Left lung (tissue), 10 donors: ENCODE measurements around the gene VSTM4. TPM values are rescaled to one million over a fixed set of nuclear protein-coding genes. Genes with fewer than 3 reads are reported as not detected.

ENCODE experiments used
- ATAC-seq: fragments of 200-7000 bp; cut with Tn5 transposase; one replicate; pipeline ENCODE4 v1.9.1; 2020; ENCODE audit warnings: moderate library complexity
- DNase-seq, 4 donors: peaks; one replicate each; pipeline ENCODE4 v3.0.0-alpha.2; 2013 to 2020
- H3K27ac ChIP-seq, 2 donors: fragments of 200-600 bp; sonication (generic) in 1 of 2; one replicate each; pipeline versions ENCODE4 v1.5.0 to v1.8.0; 2020 to 2021
- H3K27me3 ChIP-seq, 2 donors: fragments of 200-600 bp; sonication (generic) in 1 of 2; one replicate each; pipeline versions ENCODE4 v1.5.0 to v1.8.0; 2020 to 2021
- H3K36me3 ChIP-seq, 2 donors: fragments of 200-600 bp; sonication (generic) in 1 of 2; one replicate each; pipeline versions ENCODE4 v1.5.0 to v1.8.0; 2020 to 2021
- H3K4me1 ChIP-seq, 2 donors: fragments of 200-600 bp; one replicate each; pipeline ENCODE4 v1.8.0; 2021
- H3K4me3 ChIP-seq, 2 donors: fragments of 200-600 bp; sonication (generic) in 1 of 2; one replicate each; pipeline versions ENCODE4 v1.5.0 to v1.8.0; 2020 to 2021; ENCODE audit warnings: mild to moderate bottlenecking in 1 of 2
- H3K9me3 ChIP-seq, 2 donors: fragments of 200-600 bp; sonication (generic) in 1 of 2; one replicate each; pipeline versions ENCODE4 v1.5.0 to v1.8.0; 2020 to 2021
- CTCF ChIP-seq, 2 donors: fragments of 200-600 bp; sonication (generic) in 1 of 2; IDR thresholded peaks; one replicate each; pipeline versions ENCODE4 v1.5.0 to v1.8.0; 2021; ENCODE audit warnings: antibody characterized with exemption in 2 of 2
- intact Hi-C, 2 donors: fragments of 100-400 bp; cut with DNase I; formaldehyde crosslinking; loops; one replicate each; pipeline versions ENCODE4 v1.11.2 to v1.14.2; 2022
- polyA plus RNA-seq, 6 donors: library from polyadenylated mRNA; unstranded; fragments of 120-200 nt; gene quantifications; one replicate each; pipeline ENCODE4 v1.2.1, GENCODE V29; 2013; ENCODE audit not compliant: insufficient read length in 6 of 6
- total RNA-seq, 2 donors: library from RNA; stranded (reverse); fragmentation: NEBNext Ultra II Directional; extraction: Animal tissue kit (Norgen Biotek cat#: 25700); gene quantifications; one replicate each; pipeline ENCODE4 v1.2.1, GENCODE V29; 2021
- donor health status: DM: no; HTN: yes; CAD: no.
- donor health status: DM: no; HTN: no; CAD: no.

Gene VSTM4
- total and polyA plus RNA-seq, 8 donors = 11.0 to 36.9 (median 30.8) TPM

GRCh38 chr10:49055221-49055849 is 60.0 kb downstream of the VSTM4 start:
- Histone ChIP-seq H3K4me3 (no peak overlapping the region), H3K9me3 (no peaks in the 10 kb centered on the region), H3K36me3 (no peaks in the 10 kb centered on the region), H3K27me3 (no peaks in the 10 kb centered on the region), H3K27ac (no peak overlapping the region), H3K4me1 (no peaks in the 10 kb centered on the region)
- intact Hi-C loops = no loop called here
- TF ChIP-seq CTCF (IDR thresholded peaks at IDR 0.05) = no peak
- DNase-seq (no peak), ATAC-seq (no peak)

- Histone ChIP-seq H3K27me3 (no peaks in the 10 kb centered on the region), H3K4me1 (no peaks in the 10 kb centered on the region), H3K4me3 (no peak overlapping the region), H3K27ac (no peak overlapping the region), H3K36me3 (no peaks in the 10 kb centered on the region), H3K9me3 (no peaks in the 10 kb centered on the region)
- intact Hi-C loops = no loop called here
- TF ChIP-seq CTCF (IDR thresholded peaks at IDR 0.05) = no peak
- DNase-seq = no peak
- ATAC-seq = no peak
Observed at GRCh38 chr10:49054753-49055152, 60.6 kb downstream of the VSTM4 start.

- DNase-seq (no peak), ATAC-seq (no peak)
- no peak overlapping the region for H3K4me3 ChIP-seq
- no peaks in the 10 kb centered on the region for H3K27me3 ChIP-seq
- no peaks in the 10 kb centered on the region for H3K36me3 ChIP-seq
- intact Hi-C loops = no loop called here
- no peaks in the 10 kb centered on the region for H3K9me3 ChIP-seq
- no peaks in the 10 kb centered on the region for H3K4me1 ChIP-seq
- TF ChIP-seq CTCF (IDR thresholded peaks at IDR 0.05) = no peak
- no peak overlapping the region for H3K27ac ChIP-seq
Observed at GRCh38 chr10:49053998-49054692, 61.2 kb downstream of the VSTM4 start.

GRCh38 chr10:49053053-49053997 is 62.0 kb downstream of the VSTM4 start:
- ATAC-seq (no peak), DNase-seq (peak in 1 of 4 donors; percentile 51)
- H3K36me3 ChIP-seq = no peaks in the 10 kb centered on the region
- H3K4me3 ChIP-seq = no peak overlapping the region
- H3K9me3 ChIP-seq = no peaks in the 10 kb centered on the region
- intact Hi-C loops = no loop called here
- H3K27ac ChIP-seq = no peak overlapping the region
- H3K4me1 ChIP-seq = no peaks in the 10 kb centered on the region
- no peak for TF ChIP-seq CTCF (IDR thresholded peaks at IDR 0.05)
- no peaks in the 10 kb centered on the region for H3K27me3 ChIP-seq

GRCh38 chr10:49052069-49052468 is 63.3 kb downstream of the VSTM4 start:
- no peak for DNase-seq
- no peaks in the 10 kb centered on the region for H3K9me3 ChIP-seq
- H3K4me1 ChIP-seq = no peaks in the 10 kb centered on the region
- no peaks in the 10 kb centered on the region for H3K27me3 ChIP-seq
- H3K27ac ChIP-seq = no peak overlapping the region
- no peak for ATAC-seq
- H3K4me3 ChIP-seq = no peak overlapping the region
- intact Hi-C loops = no loop called here
- TF ChIP-seq CTCF (IDR thresholded peaks at IDR 0.05) = no peak
- no peaks in the 10 kb centered on the region for H3K36me3 ChIP-seq
